Right lobe of liver (tissue), 4 donors: ENCODE data around the gene TMEM11.

ENCODE experiments used
- CTCF ChIP-seq, 4 donors: fragments of 200-600 bp in 3 of 4; fragments of 450-650 bp in 1 of 4; IDR thresholded peaks; one replicate each; pipeline versions ENCODE4 v1.5.1 to v1.8.0; 2016 to 2022; ENCODE audit warnings: antibody characterized with exemption in 4 of 4, mild to moderate bottlenecking in 2 of 4
- POLR2A ChIP-seq: fragments of 450-650 bp; IDR thresholded peaks from one replicate; pipeline ENCODE4 v1.6.1; 2017; ENCODE audit warnings: antibody characterized with exemption, mild to moderate bottlenecking
- donor health status: DM: no; HTN: no; CAD: no.
- donor health status: DM: no; HTN: no; CAD: no.
- donor health status: DM: no; HTN: yes; CAD: no.

- TF ChIP-seq CTCF (IDR thresholded peaks at IDR 0.05), result no peak
- no peak for TF ChIP-seq POLR2A
Measured at GRCh38 chr17:21209511-21210175, 4.3 kb downstream of the TMEM11 start.
